Keratinocyte (primary cell): ENCODE measurements around the gene AJAP1.

Experiments used
- CTCF ChIP-seq, 3 experiments: IDR thresholded peaks in 1 of 3; conservative IDR thresholded peaks in 1 of 3; optimal IDR thresholded peaks in 1 of 3; 2 replicates in 2 of 3; 3 replicates in 1 of 3; pipeline versions ENCODE3 to v1.5.1; 2011; ENCODE audit warnings: low read length in 3 of 3, mild to moderate bottlenecking in 3 of 3, moderate library complexity in 2 of 3, control low read depth in 1 of 3, inconsistent platforms in 1 of 3; ENCODE audit not compliant: insufficient read depth in 2 of 3; ENCODE audit errors: extremely low read depth in 1 of 3
- EZH2 ChIP-seq: IDR thresholded peaks from one replicate; pipeline ENCODE4 v1.6.1; 2012; ENCODE audit warnings: inconsistent platforms, mild to moderate bottlenecking, low read length, moderate library complexity

GRCh38 chr1:4691766-4692405 lies 37.5 kb downstream of the AJAP1 start:
- no peak for TF ChIP-seq CTCF (optimal IDR thresholded peaks at IDR 0.05 in 1 of 3, IDR thresholded peaks at IDR 0.05 in 1 of 3, conservative IDR thresholded peaks at IDR 0.05 in 1 of 3; ENCODE audit: extremely low read depth in 1 of 3, insufficient read depth in 2 of 3, low read length in 3 of 3)
- TF ChIP-seq EZH2 = no peak
